Thyroid gland (tissue), 4 donors: ENCODE data around the gene CTXN3. TPM values are rescaled to one million over a fixed set of nuclear protein-coding genes. Genes with fewer than 3 reads are reported as not detected.

ENCODE experiments used
- total RNA-seq, 4 donors: library from RNA; depleted of rRNA; stranded (reverse); fragments of >200 nt; gene quantifications; one replicate each; pipeline ENCODE4 v1.2.3, GENCODE V29; 2016

The CTXN3 gene
- total RNA-seq, 4 donors from 2014 or later, result not detected

Other genes starting within 250 kb of the CTXN3 start
- 10 to 100 TPM; 47.4 to 79.0 (median 70.9) TPM for gene PRRC1, start 131.4 kb upstream of the CTXN3 start, total RNA-seq
- gene CCDC192, start 54.3 kb downstream of the CTXN3 start, total RNA-seq, result 1 to 10 TPM in 1 of 4 donors, not detected in 3; 1.3 TPM